ENCODE data around the gene PRICKLE4. TPM values are rescaled to one million over a fixed set of nuclear protein-coding genes. Genes with fewer than 3 reads are reported as not detected.
A peak's percentile ranks its signal among the peaks of the same experiment; 100 is the strongest.

Gene PRICKLE4
- total and polyA plus RNA-seq, 2 of the 13 experiments (the other 11 are each of a cell fraction or from before 2014, with no cell fraction given): 0.92 to 1.2 TPM

- no peak for TF ChIP-seq ZBTB4 (CRISPR knock-in tag; IDR thresholded peaks at IDR 0.05; ENCODE audit: borderline replicate concordance)
- no peak for TF ChIP-seq ZNF569 (CRISPR knock-in tag; IDR thresholded peaks at IDR 0.05; ENCODE audit: borderline replicate concordance)
- peak; percentile 87 for TF ChIP-seq ZNF740 (CRISPR knock-in tag; IDR thresholded peaks at IDR 0.05)
- TF ChIP-seq HOMEZ (CRISPR knock-in tag; IDR thresholded peaks at IDR 0.05; ENCODE audit: low read depth): no peak
- TF ChIP-seq ATF5 (CRISPR knock-in tag; IDR thresholded peaks at IDR 0.05; ENCODE audit: low read depth): 0 out of 2 replicates have a peak, but pooled peaks have one; percentile 11
- TF ChIP-seq ETV5 (CRISPR knock-in tag; IDR thresholded peaks at IDR 0.05; ENCODE audit: borderline replicate concordance): 0 out of 2 replicates have a peak, but pooled peaks have one; percentile 6
- no peak for TF ChIP-seq SOX13 (IDR thresholded peaks at IDR 0.05)
- peak in 1 of 2 experiments; percentile 18; a peak in 1 of 4 replicates for TF ChIP-seq SOX13 (CRISPR knock-in tag; conservative IDR thresholded peaks at IDR 0.05 in 1 of 2, IDR thresholded peaks at IDR 0.05 in 1 of 2)
- TF ChIP-seq AHDC1 (CRISPR knock-in tag; IDR thresholded peaks at IDR 0.05; ENCODE audit: borderline replicate concordance): no peak
- TF ChIP-seq ZBTB1 (CRISPR knock-in tag; IDR thresholded peaks at IDR 0.05; ENCODE audit: borderline replicate concordance): no peak
- TF ChIP-seq ZNF674 (CRISPR knock-in tag; IDR thresholded peaks at IDR 0.05; ENCODE audit: low read depth): 0 out of 2 replicates have a peak, but pooled peaks have one; percentile 31
- peak; percentile 19; the same call in 1 of the 2 replicates for TF ChIP-seq RFXAP (CRISPR knock-in tag; IDR thresholded peaks at IDR 0.05; ENCODE audit: borderline replicate concordance)
- TF ChIP-seq ZNF24 (IDR thresholded peaks at IDR 0.05): no peak
- no peak for TF ChIP-seq MEIS1 (CRISPR knock-in tag; IDR thresholded peaks at IDR 0.05; ENCODE audit: borderline replicate concordance)
- peak; percentile 44; the same call in 1 of the 2 replicates for TF ChIP-seq HOXA5 (CRISPR knock-in tag; IDR thresholded peaks at IDR 0.05)
- TF ChIP-seq SMAD1 (CRISPR knock-in tag; IDR thresholded peaks at IDR 0.05; ENCODE audit: borderline replicate concordance, low read depth): no peak
Observed at GRCh38 chr6:41734666-41735426, 45.7 kb upstream of the PRICKLE4 start (continued).

Measured in HepG2 (cell line).